Astrocyte of the cerebellum (primary cell): Measurements from ENCODE around the gene SLC1A3.

Experiments
- DNase-seq: peaks from one replicate; pipeline ENCODE4 v3.0.0-alpha.2; 2011; ENCODE audit warnings: low read depth
- H3K4me3 ChIP-seq: 2 replicates; pipeline ENCODE4 v1.5.1; 2011; ENCODE audit warnings: mild to moderate bottlenecking, low read depth, low read length, moderate library complexity
- in situ Hi-C: cut with HindIII; loops from 2 replicates; pipeline ENCODE4 v1.10.0; 2017; ENCODE audit warnings: low sequenced_read_pairs
- TF ChIP-seq, protein P1 (sequence below): IDR thresholded peaks from 2 replicates; pipeline ENCODE4 v1.5.1; 2012; ENCODE audit warnings: low read length, low read depth, moderate library complexity, mild to moderate bottlenecking; ENCODE audit errors: missing control alignments

The SLC1A3 gene

DNA sequence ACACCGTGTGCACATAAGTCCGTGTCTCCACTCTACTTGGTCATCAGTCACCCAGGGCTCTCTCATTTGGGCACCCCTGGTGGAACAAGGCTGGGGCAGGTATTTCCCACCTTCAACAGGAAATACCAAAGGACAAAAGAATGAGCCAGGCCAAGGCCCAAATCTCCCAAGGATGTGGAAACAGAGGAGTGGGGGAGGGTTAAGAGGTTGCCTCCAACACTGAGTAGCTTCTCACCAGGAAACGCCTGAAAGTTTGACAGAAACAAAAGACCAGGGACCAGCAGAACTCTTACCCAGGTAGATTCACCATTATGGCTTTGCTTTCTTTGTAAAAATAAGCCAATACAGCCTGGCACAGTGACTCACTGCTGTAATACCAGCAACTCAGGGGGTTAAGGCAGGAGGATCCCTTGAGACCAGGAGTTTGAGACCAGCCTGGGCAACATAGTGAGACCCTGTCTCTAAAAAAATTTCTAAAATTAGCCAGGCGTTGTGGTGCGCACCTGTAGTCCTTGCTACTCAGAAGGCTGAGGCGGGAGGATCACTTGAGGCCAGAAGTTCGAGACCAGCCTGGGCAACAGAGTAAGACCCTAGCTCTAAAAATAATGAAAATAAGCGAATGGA is 12.7 kb downstream of the SLC1A3 start:
- in situ Hi-C loops: no loop called here
- TF ChIP-seq, protein P1, sequence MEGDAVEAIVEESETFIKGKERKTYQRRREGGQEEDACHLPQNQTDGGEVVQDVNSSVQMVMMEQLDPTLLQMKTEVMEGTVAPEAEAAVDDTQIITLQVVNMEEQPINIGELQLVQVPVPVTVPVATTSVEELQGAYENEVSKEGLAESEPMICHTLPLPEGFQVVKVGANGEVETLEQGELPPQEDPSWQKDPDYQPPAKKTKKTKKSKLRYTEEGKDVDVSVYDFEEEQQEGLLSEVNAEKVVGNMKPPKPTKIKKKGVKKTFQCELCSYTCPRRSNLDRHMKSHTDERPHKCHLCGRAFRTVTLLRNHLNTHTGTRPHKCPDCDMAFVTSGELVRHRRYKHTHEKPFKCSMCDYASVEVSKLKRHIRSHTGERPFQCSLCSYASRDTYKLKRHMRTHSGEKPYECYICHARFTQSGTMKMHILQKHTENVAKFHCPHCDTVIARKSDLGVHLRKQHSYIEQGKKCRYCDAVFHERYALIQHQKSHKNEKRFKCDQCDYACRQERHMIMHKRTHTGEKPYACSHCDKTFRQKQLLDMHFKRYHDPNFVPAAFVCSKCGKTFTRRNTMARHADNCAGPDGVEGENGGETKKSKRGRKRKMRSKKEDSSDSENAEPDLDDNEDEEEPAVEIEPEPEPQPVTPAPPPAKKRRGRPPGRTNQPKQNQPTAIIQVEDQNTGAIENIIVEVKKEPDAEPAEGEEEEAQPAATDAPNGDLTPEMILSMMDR: no peak
- no peak overlapping the region for H3K4me3 ChIP-seq
- DNase-seq: no peak

DNA sequence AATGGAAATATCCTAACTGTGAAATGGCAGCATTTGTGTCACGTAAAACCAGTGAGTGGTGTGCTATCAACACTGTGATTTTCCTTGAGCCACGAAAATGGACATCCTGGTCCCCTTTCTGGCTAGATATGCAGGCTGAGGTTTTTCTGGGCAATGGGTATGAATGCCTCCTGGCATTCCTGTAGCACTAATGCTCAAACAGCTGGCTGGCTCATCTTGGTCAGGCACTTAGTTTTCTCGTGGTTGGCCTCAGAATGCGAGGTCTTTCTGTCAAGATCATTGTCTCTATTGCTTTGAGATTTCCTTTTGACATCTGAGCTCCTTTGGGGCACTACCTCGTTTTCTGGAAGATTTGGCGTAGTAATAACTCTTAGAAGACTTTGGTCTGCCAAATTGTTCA is 15.6 kb downstream of the SLC1A3 start:
- TF ChIP-seq, protein P1: no peak
- DNase-seq: no peak
- H3K4me3 ChIP-seq: no peak overlapping the region
- in situ Hi-C loops: no loop called here

DNA sequence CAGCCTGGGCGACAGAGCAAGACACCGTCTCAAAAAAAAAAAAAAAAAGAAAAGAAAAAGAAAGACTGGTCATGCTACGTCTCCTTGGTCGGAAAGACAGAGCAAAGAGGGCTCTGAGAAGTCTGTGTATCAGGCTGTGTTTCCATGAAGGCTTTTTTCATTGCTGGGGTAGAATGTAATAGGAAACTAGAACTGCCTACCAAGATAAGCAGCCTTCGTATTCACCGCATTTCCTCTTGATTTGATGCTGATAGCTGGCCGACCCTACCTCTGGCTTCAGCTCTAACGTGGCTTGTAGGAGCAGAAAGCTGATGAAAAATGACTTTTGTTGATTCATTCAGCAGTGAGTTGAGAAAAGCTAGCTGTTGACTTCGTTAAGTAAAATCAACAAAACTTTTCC is 17.4 kb downstream of the SLC1A3 start:
- H3K4me3 ChIP-seq: no peak overlapping the region
- DNase-seq: no peak
- in situ Hi-C loops: no loop called here
- TF ChIP-seq, protein P1: no peak

DNA sequence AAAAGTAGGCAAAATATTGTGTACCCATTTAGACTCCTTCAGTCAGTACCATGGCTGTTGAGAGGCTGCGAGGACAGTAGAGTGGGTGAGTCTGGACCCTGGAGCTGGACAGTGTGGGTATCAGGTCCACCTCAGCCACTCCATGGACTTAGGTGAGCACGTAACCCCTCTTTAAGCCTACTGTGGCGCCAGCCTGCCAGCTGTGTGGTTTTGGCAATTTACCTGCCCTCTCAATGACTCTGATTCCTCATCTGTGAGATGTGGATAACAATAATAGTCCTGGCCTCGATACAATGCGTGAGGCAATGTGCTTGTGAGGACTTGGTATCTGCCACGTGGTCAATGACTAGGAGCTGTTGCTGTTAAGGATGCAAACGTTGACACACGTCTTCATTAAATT is 17.9 kb downstream of the SLC1A3 start:
- in situ Hi-C loops: no loop called here
- no peak for DNase-seq
- H3K4me3 ChIP-seq: no peak overlapping the region
- TF ChIP-seq, protein P1: no peak

DNA sequence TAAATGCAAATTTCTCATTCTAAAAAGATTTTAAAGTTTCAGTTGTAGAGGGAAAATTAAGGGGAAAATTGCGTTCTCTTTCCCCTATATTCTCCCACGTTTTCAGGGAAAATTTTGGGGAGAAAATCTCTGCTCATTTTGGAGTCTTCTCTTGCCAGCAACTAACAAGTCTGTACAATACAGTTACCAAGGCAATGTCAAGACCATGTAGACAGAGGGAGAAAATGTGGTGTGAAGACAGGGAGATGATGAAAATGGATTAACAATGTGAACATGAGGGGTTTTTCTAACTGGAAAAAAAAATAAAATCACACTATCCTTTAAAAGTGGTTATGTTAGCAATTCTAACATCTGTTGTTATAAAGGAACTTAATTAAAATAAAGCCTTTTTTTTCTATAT is 22.3 kb downstream of the SLC1A3 start:
- H3K4me3 ChIP-seq: no peak overlapping the region
- TF ChIP-seq, protein P1: no peak
- in situ Hi-C loops: no loop called here
- DNase-seq: no peak

DNA sequence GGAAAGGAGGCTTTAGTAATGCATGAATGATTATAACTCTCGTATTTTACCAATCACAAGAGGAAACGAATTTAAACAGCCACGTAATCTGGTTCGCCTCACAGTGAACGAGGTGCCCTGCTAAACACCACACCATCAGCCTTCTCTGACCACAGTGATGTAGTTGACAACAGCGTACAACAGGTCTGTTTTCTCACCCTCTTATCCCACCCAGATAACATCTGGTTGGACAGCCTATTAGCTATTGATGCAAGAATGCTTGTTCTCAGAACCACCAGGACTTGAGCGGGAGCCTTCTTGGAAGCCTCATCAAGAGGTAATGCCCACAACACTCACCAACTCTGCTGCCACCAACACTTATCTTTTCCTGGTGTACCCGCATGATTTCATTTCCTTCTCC is 23.3 kb downstream of the SLC1A3 start:
- DNase-seq: no peak
- TF ChIP-seq, protein P1: no peak
- no peak overlapping the region for H3K4me3 ChIP-seq
- in situ Hi-C loops: no loop called here
